ENCODE results near the gene CARD11. TPM values are rescaled to one million over a fixed set of nuclear protein-coding genes. Genes with fewer than 3 reads are reported as not detected.

CARD11 gene
- polyA plus RNA-seq, 1 of the 3 experiments (the other 2 are of a cell fraction) = not detected

DNA sequence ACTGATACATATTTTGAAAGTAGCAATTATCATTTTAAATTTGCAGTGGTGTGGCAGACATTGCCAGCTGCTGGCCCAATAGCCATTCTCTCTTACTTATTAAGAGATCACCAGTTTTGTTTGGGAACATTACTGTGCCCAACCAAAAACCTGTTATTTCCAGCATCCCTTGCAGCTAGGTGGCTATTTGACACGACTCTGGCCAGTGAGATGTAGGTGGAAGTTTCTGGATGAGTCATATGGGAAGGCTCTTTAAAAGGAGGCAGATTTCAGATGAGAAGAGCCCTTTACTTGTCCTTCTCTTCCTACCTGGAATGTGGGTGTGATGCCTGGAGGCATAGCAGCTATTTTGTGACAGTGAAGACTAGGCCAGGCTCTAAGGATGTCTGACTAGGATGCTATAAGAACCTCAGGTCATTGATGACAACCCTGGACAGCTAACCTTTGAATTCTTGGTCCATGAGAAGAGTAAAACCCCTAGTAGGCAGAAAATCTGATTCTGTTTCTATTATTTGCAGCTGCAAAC is 77.9 kb downstream of the CARD11 start:
- no peaks in the 10 kb centered on the region for H3K9me2 ChIP-seq
- no peak overlapping the region for H3K4me2 ChIP-seq
- no peaks in the 10 kb centered on the region for H3K36me3 ChIP-seq (replicated peaks in 1 of 2; ENCODE audit: control insufficient read depth in 1 of 2, insufficient read depth in 2 of 2, low read length in 1 of 2)
- no peak for DNase-seq
- peaks cover 8% of the 10 kb centered on the region for H3F3A ChIP-seq (replicated peaks; ENCODE audit: insufficient read depth)
- H3K27ac ChIP-seq (ENCODE audit: low read depth in 2 of 2, low read length in 1 of 2) = no peak overlapping the region
- H3K79me2 ChIP-seq (ENCODE audit: insufficient read depth) = no peaks in the 10 kb centered on the region
- no peak overlapping the region for H3K4me3 ChIP-seq (ENCODE audit: low read depth in 2 of 2, low read length in 1 of 2)
- CTCF ChIA-PET = interaction anchor here (0.9 to 2.0 kb wide), 3 partner anchors 10 to 37 kb away, joined by 3 to 4 read pairs (median 3); no protein-coding TSS in a partner anchor
- H3K9ac ChIP-seq = no peak overlapping the region
- H2AFZ ChIP-seq (ENCODE audit: low read depth) = no peak overlapping the region
- no peak for TF ChIP-seq TCF12 (IDR thresholded peaks at IDR 0.05)
- TF ChIP-seq, protein P1, sequence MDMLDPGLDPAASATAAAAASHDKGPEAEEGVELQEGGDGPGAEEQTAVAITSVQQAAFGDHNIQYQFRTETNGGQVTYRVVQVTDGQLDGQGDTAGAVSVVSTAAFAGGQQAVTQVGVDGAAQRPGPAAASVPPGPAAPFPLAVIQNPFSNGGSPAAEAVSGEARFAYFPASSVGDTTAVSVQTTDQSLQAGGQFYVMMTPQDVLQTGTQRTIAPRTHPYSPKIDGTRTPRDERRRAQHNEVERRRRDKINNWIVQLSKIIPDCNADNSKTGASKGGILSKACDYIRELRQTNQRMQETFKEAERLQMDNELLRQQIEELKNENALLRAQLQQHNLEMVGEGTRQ (IDR thresholded peaks at IDR 0.05; ENCODE audit: borderline replicate concordance, low read depth, low read length) = no peak
- TF ChIP-seq MXI1 (IDR thresholded peaks at IDR 0.05; ENCODE audit: low read depth, low read length) = no peak
- no peak for TF ChIP-seq MEF2A (IDR thresholded peaks at IDR 0.05; ENCODE audit: borderline replicate concordance, low read depth)
- no peak for TF ChIP-seq FOXM1 (IDR thresholded peaks at IDR 0.05; ENCODE audit: low read depth)
- TF ChIP-seq YY1 (IDR thresholded peaks at IDR 0.05; ENCODE audit: low read depth) = no peak
- TF ChIP-seq, protein P2, sequence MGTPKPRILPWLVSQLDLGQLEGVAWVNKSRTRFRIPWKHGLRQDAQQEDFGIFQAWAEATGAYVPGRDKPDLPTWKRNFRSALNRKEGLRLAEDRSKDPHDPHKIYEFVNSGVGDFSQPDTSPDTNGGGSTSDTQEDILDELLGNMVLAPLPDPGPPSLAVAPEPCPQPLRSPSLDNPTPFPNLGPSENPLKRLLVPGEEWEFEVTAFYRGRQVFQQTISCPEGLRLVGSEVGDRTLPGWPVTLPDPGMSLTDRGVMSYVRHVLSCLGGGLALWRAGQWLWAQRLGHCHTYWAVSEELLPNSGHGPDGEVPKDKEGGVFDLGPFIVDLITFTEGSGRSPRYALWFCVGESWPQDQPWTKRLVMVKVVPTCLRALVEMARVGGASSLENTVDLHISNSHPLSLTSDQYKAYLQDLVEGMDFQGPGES (IDR thresholded peaks at IDR 0.05; ENCODE audit: low read depth, low read length) = no peak
- no peak for TF ChIP-seq JUND (IDR thresholded peaks at IDR 0.05)
- H3K9me3 ChIP-seq = 0 out of 2 replicates have a peak, but pooled peaks cover 7% of the 10 kb centered on the region
- no peaks in the 10 kb centered on the region for H4K20me1 ChIP-seq (ENCODE audit: insufficient read depth)
- H3K27me3 ChIP-seq (ENCODE audit: insufficient read depth) = no peaks in the 10 kb centered on the region
- H3K4me1 ChIP-seq (ENCODE audit: control insufficient read depth in 1 of 2, insufficient read depth in 2 of 2, low read depth in 1 of 2, low read length in 1 of 2) = no peaks in the 10 kb centered on the region
- 11% methylated on average over 1 of the region's 1 CpG for WGBS (ENCODE audit: low lambda C conversion rate)
- POLR2A ChIA-PET = no interaction called here

DNA sequence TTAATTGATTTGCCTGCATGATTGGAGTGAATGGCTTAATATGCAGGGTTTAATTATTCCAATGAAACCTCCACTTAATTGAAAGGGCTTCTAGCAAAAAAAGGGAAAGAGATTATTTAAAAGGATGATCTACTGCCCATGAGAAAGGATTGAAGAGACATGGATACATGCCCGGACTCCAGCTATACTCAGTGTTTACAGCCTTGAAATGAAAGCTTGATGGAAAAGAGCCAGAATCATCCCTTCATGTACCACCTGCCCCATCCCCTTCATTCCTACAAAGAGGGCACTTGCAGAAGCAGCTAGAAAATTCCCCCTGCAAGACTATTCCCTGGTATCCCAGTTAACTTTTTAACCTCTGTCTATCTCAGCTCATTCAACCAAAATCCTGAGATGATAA is 78.4 kb downstream of the CARD11 start:
- Histone ChIP-seq H3K9me3 (0 out of 2 replicates have a peak, but pooled peaks cover 7% of the 10 kb centered on the region), H4K20me1 (ENCODE audit: insufficient read depth) (no peaks in the 10 kb centered on the region), H3K36me3 (replicated peaks in 1 of 2; ENCODE audit: control insufficient read depth in 1 of 2, insufficient read depth in 2 of 2, low read length in 1 of 2) (no peaks in the 10 kb centered on the region), H3K9me2 (no peaks in the 10 kb centered on the region), H3K9ac (no peak overlapping the region), H3K4me2 (no peak overlapping the region), H3K4me1 (ENCODE audit: control insufficient read depth in 1 of 2, insufficient read depth in 2 of 2, low read depth in 1 of 2, low read length in 1 of 2) (no peaks in the 10 kb centered on the region), H3F3A (replicated peaks; ENCODE audit: insufficient read depth) (peaks cover 8% of the 10 kb centered on the region), H3K79me2 (ENCODE audit: insufficient read depth) (no peaks in the 10 kb centered on the region), H3K27ac (ENCODE audit: low read depth in 2 of 2, low read length in 1 of 2) (no peak overlapping the region), H3K4me3 (ENCODE audit: low read depth in 2 of 2, low read length in 1 of 2) (no peak overlapping the region), H3K27me3 (ENCODE audit: insufficient read depth) (no peaks in the 10 kb centered on the region), H2AFZ (ENCODE audit: low read depth) (no peak overlapping the region)
- CTCF ChIA-PET = interaction anchor here (0.9 to 2.0 kb wide), 3 partner anchors 18 to 37 kb away, joined by 3 to 6 read pairs (median 4); no protein-coding TSS in a partner anchor
- 13% methylated on average over 1 of the region's 1 CpG for WGBS (ENCODE audit: low lambda C conversion rate)
- no peak for DNase-seq
- POLR2A ChIA-PET = no interaction called here
- no peak for TF ChIP-seq JUND (IDR thresholded peaks at IDR 0.05)
- TF ChIP-seq FOXM1 (IDR thresholded peaks at IDR 0.05; ENCODE audit: low read depth) = no peak
- TF ChIP-seq, protein P1 (IDR thresholded peaks at IDR 0.05; ENCODE audit: borderline replicate concordance, low read depth, low read length) = no peak
- TF ChIP-seq RFX5 (IDR thresholded peaks at IDR 0.05; ENCODE audit: low read length) = no peak
- TF ChIP-seq, protein P3, sequence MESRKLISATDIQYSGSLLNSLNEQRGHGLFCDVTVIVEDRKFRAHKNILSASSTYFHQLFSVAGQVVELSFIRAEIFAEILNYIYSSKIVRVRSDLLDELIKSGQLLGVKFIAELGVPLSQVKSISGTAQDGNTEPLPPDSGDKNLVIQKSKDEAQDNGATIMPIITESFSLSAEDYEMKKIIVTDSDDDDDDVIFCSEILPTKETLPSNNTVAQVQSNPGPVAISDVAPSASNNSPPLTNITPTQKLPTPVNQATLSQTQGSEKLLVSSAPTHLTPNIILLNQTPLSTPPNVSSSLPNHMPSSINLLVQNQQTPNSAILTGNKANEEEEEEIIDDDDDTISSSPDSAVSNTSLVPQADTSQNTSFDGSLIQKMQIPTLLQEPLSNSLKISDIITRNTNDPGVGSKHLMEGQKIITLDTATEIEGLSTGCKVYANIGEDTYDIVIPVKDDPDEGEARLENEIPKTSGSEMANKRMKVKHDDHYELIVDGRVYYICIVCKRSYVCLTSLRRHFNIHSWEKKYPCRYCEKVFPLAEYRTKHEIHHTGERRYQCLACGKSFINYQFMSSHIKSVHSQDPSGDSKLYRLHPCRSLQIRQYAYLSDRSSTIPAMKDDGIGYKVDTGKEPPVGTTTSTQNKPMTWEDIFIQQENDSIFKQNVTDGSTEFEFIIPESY (IDR thresholded peaks at IDR 0.05; ENCODE audit: borderline replicate concordance, low read depth) = no peak
- TF ChIP-seq RAD21 (IDR thresholded peaks at IDR 0.05; ENCODE audit: low read length) = no peak
- TF ChIP-seq, protein P4, sequence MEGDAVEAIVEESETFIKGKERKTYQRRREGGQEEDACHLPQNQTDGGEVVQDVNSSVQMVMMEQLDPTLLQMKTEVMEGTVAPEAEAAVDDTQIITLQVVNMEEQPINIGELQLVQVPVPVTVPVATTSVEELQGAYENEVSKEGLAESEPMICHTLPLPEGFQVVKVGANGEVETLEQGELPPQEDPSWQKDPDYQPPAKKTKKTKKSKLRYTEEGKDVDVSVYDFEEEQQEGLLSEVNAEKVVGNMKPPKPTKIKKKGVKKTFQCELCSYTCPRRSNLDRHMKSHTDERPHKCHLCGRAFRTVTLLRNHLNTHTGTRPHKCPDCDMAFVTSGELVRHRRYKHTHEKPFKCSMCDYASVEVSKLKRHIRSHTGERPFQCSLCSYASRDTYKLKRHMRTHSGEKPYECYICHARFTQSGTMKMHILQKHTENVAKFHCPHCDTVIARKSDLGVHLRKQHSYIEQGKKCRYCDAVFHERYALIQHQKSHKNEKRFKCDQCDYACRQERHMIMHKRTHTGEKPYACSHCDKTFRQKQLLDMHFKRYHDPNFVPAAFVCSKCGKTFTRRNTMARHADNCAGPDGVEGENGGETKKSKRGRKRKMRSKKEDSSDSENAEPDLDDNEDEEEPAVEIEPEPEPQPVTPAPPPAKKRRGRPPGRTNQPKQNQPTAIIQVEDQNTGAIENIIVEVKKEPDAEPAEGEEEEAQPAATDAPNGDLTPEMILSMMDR (IDR thresholded peaks at IDR 0.05) = no peak
- no peak for TF ChIP-seq GATA2 (CRISPR knock-in tag; IDR thresholded peaks at IDR 0.05)
- TF ChIP-seq TEAD4 (IDR thresholded peaks at IDR 0.05; ENCODE audit: borderline replicate concordance, insufficient read depth) = no peak
- TF ChIP-seq YY1 (IDR thresholded peaks at IDR 0.05; ENCODE audit: low read depth) = no peak
- TF ChIP-seq CHD2 (IDR thresholded peaks at IDR 0.05; ENCODE audit: low read length, partially characterized antibody) = no peak
- TF ChIP-seq, protein P5, sequence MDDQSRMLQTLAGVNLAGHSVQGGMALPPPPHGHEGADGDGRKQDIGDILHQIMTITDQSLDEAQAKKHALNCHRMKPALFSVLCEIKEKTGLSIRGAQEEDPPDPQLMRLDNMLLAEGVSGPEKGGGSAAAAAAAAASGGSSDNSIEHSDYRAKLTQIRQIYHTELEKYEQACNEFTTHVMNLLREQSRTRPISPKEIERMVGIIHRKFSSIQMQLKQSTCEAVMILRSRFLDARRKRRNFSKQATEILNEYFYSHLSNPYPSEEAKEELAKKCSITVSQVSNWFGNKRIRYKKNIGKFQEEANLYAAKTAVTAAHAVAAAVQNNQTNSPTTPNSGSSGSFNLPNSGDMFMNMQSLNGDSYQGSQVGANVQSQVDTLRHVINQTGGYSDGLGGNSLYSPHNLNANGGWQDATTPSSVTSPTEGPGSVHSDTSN (IDR thresholded peaks at IDR 0.05) = no peak
- TF ChIP-seq POLR2AphosphoS5 (IDR thresholded peaks at IDR 0.05; ENCODE audit: low read depth, low read length) = no peak
- no peak for TF ChIP-seq NRF1 (IDR thresholded peaks at IDR 0.05; ENCODE audit: low read depth, low read length)
- TF ChIP-seq TCF12 (IDR thresholded peaks at IDR 0.05) = no peak
- no peak for TF ChIP-seq FOXJ3 (CRISPR knock-in tag; IDR thresholded peaks at IDR 0.05)
- no peak for TF ChIP-seq SIN3A (IDR thresholded peaks at IDR 0.05; ENCODE audit: borderline replicate concordance, low read depth, low read length)

All from SK-N-SH (cell line).